T-cell (primary cell): Measurements from ENCODE around the gene RASA1. TPM values are rescaled to one million over a fixed set of nuclear protein-coding genes. Genes with fewer than 3 reads are reported as not detected.
"Not testable (repeated sequence)": the region's sequence is repeated elsewhere in the genome, so short reads cannot be mapped to it uniquely, and the experiment has no call there.

Experiments used
- ATAC-seq, 4 experiments: fragments of 200-7000 bp in 3 of 4; fragments of 150-1000 bp in 1 of 4; cut with Tn5 transposase; replicated peaks in 1 of 4; 1 replicate in 3 of 4; 2 replicates in 1 of 4; pipeline ENCODE4 v1.10.0; 2021; ENCODE audit warnings: moderate library complexity in 3 of 4, mild to moderate bottlenecking in 2 of 4, moderate number of reproducible peaks in 1 of 4
- CTCF ChIA-PET, 2 donors: fragments of 300-600 bp; sonication (Branson Sonifier 250); formaldehyde crosslinking; loops; one replicate each; lab custom pipeline; 2022; ENCODE audit warnings: antibody characterized with exemption in 2 of 2; lab: Charles Lee
- POLR2A ChIA-PET, 2 donors: fragments of 300-600 bp; sonication (Branson Sonifier 250); formaldehyde crosslinking; loops; one replicate each; lab custom pipeline; 2022; ENCODE audit warnings: antibody characterized with exemption in 2 of 2; lab: Charles Lee
- DNase-seq, 35 experiments: peaks; one replicate each; pipeline versions ENCODE4 v3.0.0 to v3.0.0-alpha.2; 2013 to 2023
- H3K27ac ChIP-seq: one replicate; pipeline ENCODE4 v1.5.1; 2013; ENCODE audit warnings: low read length
- H3K27me3 ChIP-seq, 2 experiments: replicated peaks in 1 of 2; 1 replicate in 1 of 2; 2 replicates in 1 of 2; pipeline versions ENCODE4 v1.6.1 to v1.7.0; 2013; ENCODE audit warnings: low read length in 1 of 2, mixed read lengths in 1 of 2; ENCODE audit not compliant: control insufficient read depth in 2 of 2, insufficient read depth in 2 of 2; ENCODE audit errors: extremely low read depth in 1 of 2
- H3K36me3 ChIP-seq, 2 donors: 1 replicate in 1 of 2; 2 replicates in 1 of 2; pipeline versions ENCODE4 v1.6.1 to v1.7.0; 2013; ENCODE audit warnings: low read length in 1 of 2; ENCODE audit not compliant: control insufficient read depth in 2 of 2, insufficient read depth in 1 of 2; ENCODE audit errors: extremely low read depth in 1 of 2
- H3K4me1 ChIP-seq, 2 experiments: 1 replicate in 1 of 2; 2 replicates in 1 of 2; pipeline versions ENCODE4 v1.6.1 to v1.7.0; 2013; ENCODE audit warnings: low read length in 2 of 2, mixed read lengths in 1 of 2; ENCODE audit not compliant: insufficient read depth in 2 of 2, control insufficient read depth in 1 of 2; ENCODE audit errors: extremely low read depth in 1 of 2
- H3K4me3 ChIP-seq, 2 donors: 1 replicate in 1 of 2; 2 replicates in 1 of 2; pipeline versions ENCODE4 v1.5.1 to v1.7.0; 2013; ENCODE audit warnings: mild to moderate bottlenecking in 2 of 2, low read length in 1 of 2, moderate library complexity in 1 of 2; ENCODE audit not compliant: control insufficient read depth in 1 of 2; ENCODE audit errors: extremely low read depth in 1 of 2
- H3K9me3 ChIP-seq: 2 replicates; pipeline ENCODE4 v1.7.0; 2013
- H3K27ac Mint-ChIP-seq, 2 donors: one replicate each; pipeline ENCODE4 v1.8.0; 2020 to 2021; ENCODE audit warnings: mild to moderate bottlenecking in 2 of 2, mixed read lengths in 2 of 2
- H3K27me3 Mint-ChIP-seq, 2 donors: one replicate each; pipeline ENCODE4 v1.8.0; 2021 to 2022; ENCODE audit warnings: mixed read lengths in 2 of 2
- H3K36me3 Mint-ChIP-seq: one replicate; pipeline ENCODE4 v1.8.0; 2021; ENCODE audit warnings: mixed read lengths
- H3K4me1 Mint-ChIP-seq, 3 donors: one replicate each; pipeline ENCODE4 v1.8.0; 2020 to 2022; ENCODE audit warnings: mixed read lengths in 3 of 3, mild to moderate bottlenecking in 1 of 3
- H3K4me3 Mint-ChIP-seq, 3 donors: one replicate each; pipeline ENCODE4 v1.8.0; 2020 to 2022; ENCODE audit warnings: mild to moderate bottlenecking in 3 of 3, mixed read lengths in 3 of 3, moderate library complexity in 3 of 3
- H3K9me3 Mint-ChIP-seq, 3 donors: one replicate each; pipeline ENCODE4 v1.8.0; 2020 to 2022; ENCODE audit warnings: mixed read lengths in 3 of 3
- WGBS: methylation state at CpG from one replicate; pipeline ENCODE4 v1.1.5; 2013; ENCODE audit warnings: missing lambda C conversion rate; ENCODE audit not compliant: insufficient coverage; 5-methylcytosine and 5-hydroxymethylcytosine counted together
- total RNA-seq, 35 experiments: library from RNA in 6 of 35; stranded (reverse) in 6 of 35; fragments of 120-200 nt in 1 of 35; gene quantifications; one replicate each; pipeline versions ENCODE4 v1.2.1 to v1.2.4 and lab custom pipeline; 2013 to 2026

Gene RASA1
- total RNA-seq, 5 donors from 2014 or later (not counting 1 experiment from before 2014, with no cell fraction given) = 23.9 to 32.5 (median 24.7) TPM

GRCh38 chr5:87270888-87271287 lies 3.2 kb downstream of the RASA1 start:
- H3K27ac Mint-ChIP-seq, H3K27me3 Mint-ChIP-seq, H3K9me3 ChIP-seq, H3K36me3 Mint-ChIP-seq, H3K36me3 ChIP-seq, H3K9me3 Mint-ChIP-seq, H3K27me3 ChIP-seq, DNase-seq, H3K27ac ChIP-seq, H3K4me3 ChIP-seq, CTCF ChIA-PET, ATAC-seq: not testable (repeated sequence)
- Mint-ChIP-seq H3K4me1 (peaks cover 45 to 67% (median 60%) of the 10 kb centered on the region in 3 donors), H3K4me3 (peak overlapping the region in 1 of 3 donors; percentile 31)
- POLR2A ChIA-PET = interaction anchor here in 1 of 2 donors (0.6 kb wide), 1 partner anchor 17 kb away, joined by 7 read pairs; no protein-coding TSS in a partner anchor
- 97% methylated on average over 15 of the region's 17 CpGs for WGBS
- peaks cover 13 to 26% of the 10 kb centered on the region in 2 experiments for H3K4me1 ChIP-seq

- ChIA-PET CTCF (interaction anchor here in 1 of 2 donors (0.6 kb wide), 1 partner anchor 56 kb away, joined by 5 read pairs; no protein-coding TSS in a partner anchor), POLR2A (interaction anchor here in 1 of 2 donors (0.7 kb wide), 1 partner anchor 112 kb away, joined by 3 read pairs; no protein-coding TSS in a partner anchor)
- no CpG with 5 or more reads among the region's 1 CpG for WGBS
- H3K36me3 ChIP-seq = peaks cover 3 to 7% of the 10 kb centered on the region in 2 donors
- H3K27me3 ChIP-seq = no peaks in the 10 kb centered on the region
- no peaks in the 10 kb centered on the region for H3K27me3 Mint-ChIP-seq
- H3K4me1 ChIP-seq = peaks cover 6 to 11% of the 10 kb centered on the region in 2 experiments
- H3K27ac ChIP-seq = no peak overlapping the region
- H3K4me1 Mint-ChIP-seq = peaks cover 71 to 77% (median 72%) of the 10 kb centered on the region in 3 donors
- H3K9me3 Mint-ChIP-seq = peaks cover 0 to 6% (median 0%) of the 10 kb centered on the region in 3 donors
- peaks cover 33% of the 10 kb centered on the region for H3K36me3 Mint-ChIP-seq
- H3K9me3 ChIP-seq = no peaks in the 10 kb centered on the region
- H3K4me3 Mint-ChIP-seq = peak overlapping the region in 1 of 3 donors; percentile 1
- H3K4me3 ChIP-seq = no peak overlapping the region
- DNase-seq (no peak), ATAC-seq (no peak)
- H3K27ac Mint-ChIP-seq = peak overlapping the region; percentile 60 to 74
These were observed 9.0 kb downstream of the RASA1 start for GRCh38 chr5:87276655-87277054.

GRCh38 chr5:87277279-87277835 lies 9.7 kb downstream of the RASA1 start:
- DNase-seq = no peak
- Mint-ChIP-seq H3K4me3 (no peak overlapping the region), H3K9me3 (peaks cover 0 to 6% (median 0%) of the 10 kb centered on the region in 3 donors), H3K27me3 (no peaks in the 10 kb centered on the region), H3K36me3 (peaks cover 39% of the 10 kb centered on the region), H3K4me1 (peaks cover 71 to 79% (median 78%) of the 10 kb centered on the region in 3 donors), H3K27ac (peak overlapping the region; percentile 64 to 71)
- WGBS = 78% methylated on average over 1 of the region's 2 CpGs
- no peaks in the 10 kb centered on the region for H3K9me3 ChIP-seq
- ChIA-PET CTCF (interaction anchor here in 1 of 2 donors (0.6 kb wide), 1 partner anchor 57 kb away, joined by 5 read pairs; no protein-coding TSS in a partner anchor), POLR2A (interaction anchor here in 1 of 2 donors (0.7 kb wide), 1 partner anchor 111 kb away, joined by 3 read pairs; no protein-coding TSS in a partner anchor)
- no peak overlapping the region for H3K27ac ChIP-seq
- no peak for ATAC-seq
- peaks cover 8% of the 10 kb centered on the region in 2 experiments for H3K4me1 ChIP-seq
- no peak overlapping the region for H3K4me3 ChIP-seq
- peaks cover 2 to 7% of the 10 kb centered on the region in 2 donors for H3K36me3 ChIP-seq
- H3K27me3 ChIP-seq = no peaks in the 10 kb centered on the region

- DNase-seq (no peak), ATAC-seq (no peak)
- Mint-ChIP-seq H3K27ac (peak overlapping the region; percentile 36 to 40), H3K27me3 (no peaks in the 10 kb centered on the region), H3K36me3 (peaks cover 39% of the 10 kb centered on the region), H3K4me3 (no peak overlapping the region), H3K4me1 (peaks cover 76 to 91% (median 83%) of the 10 kb centered on the region in 3 donors), H3K9me3 (peaks cover 0 to 6% (median 0%) of the 10 kb centered on the region in 3 donors)
- WGBS = 100% methylated on average over 2 of the region's 4 CpGs
- POLR2A ChIA-PET = no interaction called here
- CTCF ChIA-PET = no interaction called here
- H3K4me3 ChIP-seq = no peak overlapping the region
- peaks cover 8 to 13% of the 10 kb centered on the region in 2 experiments for H3K4me1 ChIP-seq
- no peak overlapping the region for H3K27ac ChIP-seq
- peaks cover 2 to 7% of the 10 kb centered on the region in 2 donors for H3K36me3 ChIP-seq
- no peaks in the 10 kb centered on the region for H3K27me3 ChIP-seq
- H3K9me3 ChIP-seq = no peaks in the 10 kb centered on the region
These were observed 11.0 kb downstream of the RASA1 start for GRCh38 chr5:87278590-87279100.

GRCh38 chr5:87282269-87282668 lies 14.6 kb downstream of the RASA1 start:
- Histone ChIP-seq H3K36me3 (peaks cover 0 to 7% of the 10 kb centered on the region in 2 donors), H3K4me3 (no peak overlapping the region), H3K27me3 (no peaks in the 10 kb centered on the region), H3K4me1 (peaks cover 8 to 13% of the 10 kb centered on the region in 2 experiments), H3K27ac (peak overlapping the region; percentile 70), H3K9me3 (no peaks in the 10 kb centered on the region)
- peak overlapping the region; percentile 63 to 78 (median 66) for H3K4me3 Mint-ChIP-seq
- CTCF ChIA-PET = interaction anchor here in 1 of 2 donors (0.9 kb wide), 1 partner anchor 15 kb away, joined by 3 read pairs; no protein-coding TSS in a partner anchor
- H3K9me3 Mint-ChIP-seq = peaks cover 0 to 6% (median 0%) of the 10 kb centered on the region in 3 donors
- peaks cover 39% of the 10 kb centered on the region for H3K36me3 Mint-ChIP-seq
- POLR2A ChIA-PET = no interaction called here
- ATAC-seq (peak; percentile 76 to 93 (median 85)), DNase-seq (peak in 1 of 35 experiments; percentile 47)
- H3K4me1 Mint-ChIP-seq = peaks cover 57 to 79% (median 64%) of the 10 kb centered on the region in 3 donors
- H3K27me3 Mint-ChIP-seq = no peaks in the 10 kb centered on the region
- peak overlapping the region; percentile 93 to 94 for H3K27ac Mint-ChIP-seq
- WGBS = no CpG with 5 or more reads among the region's 2 CpGs

GRCh38 chr5:87287266-87287665 lies 19.6 kb downstream of the RASA1 start:
- DNase-seq, CTCF ChIA-PET, H3K27me3 ChIP-seq, H3K36me3 ChIP-seq, H3K27ac Mint-ChIP-seq, H3K27me3 Mint-ChIP-seq, H3K4me3 ChIP-seq, POLR2A ChIA-PET, H3K9me3 ChIP-seq, H3K9me3 Mint-ChIP-seq, H3K4me3 Mint-ChIP-seq, H3K27ac ChIP-seq, ATAC-seq: not testable (repeated sequence)
- Mint-ChIP-seq H3K4me1 (peaks cover 57 to 66% (median 57%) of the 10 kb centered on the region in 3 donors), H3K36me3 (peaks cover 36% of the 10 kb centered on the region)
- H3K4me1 ChIP-seq = peaks cover 0 to 12% of the 10 kb centered on the region in 2 experiments
- 100% methylated on average over 2 of the region's 4 CpGs for WGBS
